Erythroblast (primary cell): Measurements from ENCODE around the gene ICAM2.

Experiments used
- DNase-seq, 2 experiments: peaks; one replicate each; lab custom pipeline; 2025; lab: John Stamatoyannopoulos, UW
- GATA1 ChIP-seq: IDR thresholded peaks from 2 replicates; pipeline ENCODE4 v1.6.1; 2011; ENCODE audit warnings: low read depth, mild to moderate bottlenecking, control low read depth, low read length, moderate library complexity
- POLR2A ChIP-seq: IDR thresholded peaks from 2 replicates; pipeline ENCODE4 v1.6.1; 2011; ENCODE audit warnings: mild to moderate bottlenecking, low read length

Gene ICAM2

DNA sequence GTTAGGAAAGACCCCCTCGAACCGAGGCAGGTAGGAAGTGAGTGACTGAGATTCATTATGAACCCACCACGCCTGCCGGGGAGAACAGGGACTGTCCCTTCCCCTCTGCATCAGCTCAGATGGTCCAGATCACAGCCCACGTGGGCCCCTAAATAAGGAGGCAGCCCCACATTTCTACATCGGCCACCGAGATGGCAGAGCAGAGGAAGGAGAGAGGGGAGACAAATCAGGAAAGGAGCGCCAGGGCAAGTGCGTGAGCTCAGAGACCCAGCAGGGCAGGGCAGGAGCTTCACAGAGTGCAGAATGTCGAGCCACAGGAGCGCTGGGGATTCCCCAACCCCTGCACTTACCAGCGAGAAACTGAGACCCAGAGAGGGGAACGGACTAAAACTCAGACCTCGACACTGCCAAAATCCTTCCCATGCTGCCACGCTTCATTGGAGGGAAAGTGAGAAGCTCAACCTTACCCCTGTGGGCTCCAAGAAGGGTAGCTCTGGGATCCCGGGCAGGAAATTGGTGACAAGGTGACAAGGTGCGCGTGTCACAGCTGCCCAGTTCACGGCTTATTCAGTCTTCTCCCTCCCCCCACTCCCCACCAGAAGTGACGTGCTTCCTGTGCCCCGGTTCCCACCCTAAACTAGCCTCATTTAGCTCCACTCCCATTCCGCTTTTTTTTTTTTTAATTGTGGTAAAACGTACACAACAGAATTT lies at the start of gene ICAM2:
TSS of gene ICAM2 (minus strand) at position 578 of the 711 bp plus-strand sequence. CDS start 13,942 bp downstream, outside the sequence.
- TF ChIP-seq POLR2A (peak; percentile 88), GATA1 (no peak)
- peak; percentile 63 to 72 for DNase-seq

DNA sequence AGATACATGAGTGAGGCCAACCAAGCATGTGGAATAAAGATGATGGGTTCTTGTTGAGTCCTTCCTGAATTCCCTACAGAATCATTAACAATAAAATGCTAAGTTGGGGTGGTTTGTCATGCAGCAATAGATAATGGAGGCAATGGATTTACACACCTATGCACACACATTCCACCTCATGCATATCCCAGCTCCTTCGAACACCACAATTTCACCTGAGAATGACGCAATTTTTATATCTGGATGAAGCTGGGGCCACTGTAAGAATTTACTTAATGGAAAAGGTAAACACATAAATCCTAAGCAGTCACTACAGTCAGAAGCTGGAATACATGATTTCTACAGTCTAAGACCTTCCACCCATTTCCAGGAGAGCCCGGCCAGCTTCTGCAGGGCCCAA lies 49.8 kb upstream of the ICAM2 start:
- no peak for DNase-seq
- TF ChIP-seq POLR2A (no peak), GATA1 (no peak)

DNA sequence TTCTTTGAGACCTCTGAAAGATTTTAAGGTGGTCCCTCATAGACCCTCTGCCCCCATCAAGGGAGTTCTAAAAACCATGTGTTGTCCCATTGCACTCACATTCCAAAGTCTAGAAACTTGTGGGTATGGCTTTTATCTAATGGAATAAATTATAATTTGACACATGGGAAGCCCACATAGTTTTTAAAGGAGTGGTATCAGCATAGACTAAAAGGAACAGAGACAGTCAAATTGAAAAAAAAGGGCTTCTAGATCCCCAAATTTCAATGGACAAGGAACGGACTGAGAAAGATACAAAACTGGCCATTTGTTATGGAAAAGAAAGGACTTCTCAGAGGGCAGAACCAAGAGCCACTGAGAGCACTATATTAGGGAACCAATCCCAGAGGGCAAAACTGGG lies 48.7 kb upstream of the ICAM2 start:
- DNase-seq: no peak
- TF ChIP-seq GATA1 (no peak), POLR2A (no peak)

DNA sequence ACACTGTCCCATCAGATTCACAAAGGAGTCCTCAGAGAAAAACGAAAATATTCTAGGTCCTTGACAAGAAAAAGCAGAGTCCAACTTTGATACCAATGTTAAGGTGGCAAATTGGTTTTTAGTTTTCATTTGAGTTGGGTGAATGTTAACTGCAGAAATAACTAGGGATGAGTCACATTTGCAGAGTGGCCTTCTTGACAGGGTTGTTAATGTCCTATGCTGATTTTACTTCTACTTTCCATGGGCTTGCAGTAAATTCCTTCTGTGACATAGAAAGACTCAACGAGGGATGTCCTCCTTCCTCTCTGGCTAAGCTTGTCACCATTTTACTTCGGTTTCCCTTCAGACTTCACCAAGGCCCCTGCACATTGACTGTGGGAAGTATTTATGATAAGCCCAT lies 47.2 kb upstream of the ICAM2 start:
- TF ChIP-seq POLR2A (no peak), GATA1 (no peak)
- no peak for DNase-seq

DNA sequence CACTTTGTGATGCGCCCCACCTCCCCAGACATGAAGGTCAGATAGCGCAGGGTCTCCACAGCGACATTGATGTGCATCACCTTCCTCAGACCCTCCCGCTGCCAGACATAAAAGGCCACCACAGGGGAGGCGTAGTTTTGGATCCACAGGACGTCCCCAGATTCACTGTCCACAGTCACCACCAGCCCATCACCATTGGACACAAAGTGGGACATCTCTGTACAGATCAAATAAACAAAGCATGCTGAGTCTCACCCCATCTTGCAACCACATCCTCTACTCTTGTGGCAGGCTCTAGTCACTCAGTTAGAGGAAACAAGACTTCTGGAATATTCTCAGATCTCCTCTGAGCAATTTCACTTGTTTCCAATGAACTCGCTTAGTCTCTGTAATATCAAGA lies 46.3 kb upstream of the ICAM2 start:
- no peak for DNase-seq
- TF ChIP-seq GATA1 (no peak), POLR2A (no peak)

DNA sequence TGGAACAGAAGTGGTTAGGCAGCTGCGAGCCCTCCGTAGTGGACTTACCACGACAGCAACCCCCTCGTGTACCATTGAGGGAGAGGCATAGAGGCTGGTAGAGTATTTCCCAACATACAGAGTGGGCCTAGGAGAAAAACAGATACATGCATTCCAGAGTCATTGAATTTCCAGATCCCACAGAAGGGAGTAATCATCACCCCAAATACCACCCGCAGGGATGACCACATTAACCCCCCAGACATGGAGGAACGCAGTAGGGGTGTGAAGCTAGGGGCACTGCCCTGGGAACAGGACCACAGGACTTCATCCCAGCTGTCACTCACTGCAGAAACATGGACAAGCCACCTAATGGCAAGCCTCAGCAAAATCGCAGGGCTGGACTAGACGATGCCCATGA lies 44.7 kb upstream of the ICAM2 start:
- DNase-seq: no peak
- no peak for TF ChIP-seq POLR2A
- TF ChIP-seq GATA1: no peak

DNA sequence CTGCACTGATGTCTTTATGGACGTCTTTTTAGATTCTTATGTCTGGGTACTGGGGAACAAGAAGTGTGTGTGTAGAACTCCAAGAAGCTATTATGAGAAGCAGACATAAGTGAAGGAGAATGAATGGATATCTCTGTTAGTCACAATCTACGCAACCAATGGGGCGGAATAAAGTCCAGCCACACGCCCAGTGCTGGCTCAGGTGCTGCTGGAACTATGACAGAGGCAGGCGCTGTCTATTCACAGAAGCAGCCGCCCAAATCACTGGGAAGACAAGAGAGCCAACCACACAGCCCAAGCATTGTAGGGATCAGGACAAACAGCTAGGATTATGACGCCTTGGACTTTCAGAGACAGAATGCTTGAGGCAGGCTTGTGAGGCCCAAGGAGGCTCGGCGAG lies 43.9 kb upstream of the ICAM2 start:
- no peak for DNase-seq
- TF ChIP-seq GATA1 (no peak), POLR2A (no peak)

DNA sequence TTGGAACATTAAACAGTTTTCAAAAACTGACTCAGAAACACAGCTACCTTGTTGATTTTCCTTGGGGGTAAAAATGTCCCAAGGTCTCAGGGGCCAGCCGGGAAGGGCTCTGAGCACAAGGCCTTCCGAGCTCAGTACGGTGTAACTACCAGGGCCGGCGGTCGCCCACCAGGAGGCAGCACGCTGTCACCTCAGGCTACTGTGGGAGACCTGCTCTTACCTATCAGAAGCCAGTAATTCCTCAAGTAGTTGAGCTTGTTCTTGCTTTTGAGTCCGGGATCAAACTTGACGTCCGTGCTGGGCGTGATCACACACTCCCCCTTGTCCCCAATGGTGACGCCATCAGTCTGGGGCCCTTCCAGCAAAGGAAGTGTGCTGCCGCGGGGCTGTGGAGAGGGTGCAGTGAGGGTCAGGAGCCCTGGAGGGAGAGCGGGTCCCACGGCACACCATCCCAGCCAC lies 43.4 kb upstream of the ICAM2 start:
- DNase-seq: peak; percentile 58 to 79
- TF ChIP-seq POLR2A: no peak
- no peak for TF ChIP-seq GATA1

DNA sequence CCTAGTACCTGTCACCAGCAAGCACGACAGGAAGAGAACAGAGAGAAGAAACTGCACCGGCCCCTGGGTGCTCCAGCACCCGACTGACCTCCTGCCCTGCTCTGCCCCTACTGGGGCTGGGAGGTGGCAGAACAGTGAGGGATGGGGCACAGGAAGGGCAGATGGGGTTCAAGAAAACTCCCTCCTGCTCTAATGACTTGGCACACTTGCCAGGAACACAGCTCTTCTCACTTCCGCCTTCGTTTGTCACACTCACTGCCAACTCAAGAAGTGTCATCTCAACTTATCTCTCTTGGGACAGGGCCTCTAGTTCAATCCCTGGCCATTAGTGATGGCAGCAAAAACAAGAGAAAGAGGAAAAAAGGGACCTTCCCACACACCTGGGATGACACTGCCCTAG lies 42.7 kb upstream of the ICAM2 start:
- DNase-seq: no peak
- no peak for TF ChIP-seq POLR2A
- no peak for TF ChIP-seq GATA1

DNA sequence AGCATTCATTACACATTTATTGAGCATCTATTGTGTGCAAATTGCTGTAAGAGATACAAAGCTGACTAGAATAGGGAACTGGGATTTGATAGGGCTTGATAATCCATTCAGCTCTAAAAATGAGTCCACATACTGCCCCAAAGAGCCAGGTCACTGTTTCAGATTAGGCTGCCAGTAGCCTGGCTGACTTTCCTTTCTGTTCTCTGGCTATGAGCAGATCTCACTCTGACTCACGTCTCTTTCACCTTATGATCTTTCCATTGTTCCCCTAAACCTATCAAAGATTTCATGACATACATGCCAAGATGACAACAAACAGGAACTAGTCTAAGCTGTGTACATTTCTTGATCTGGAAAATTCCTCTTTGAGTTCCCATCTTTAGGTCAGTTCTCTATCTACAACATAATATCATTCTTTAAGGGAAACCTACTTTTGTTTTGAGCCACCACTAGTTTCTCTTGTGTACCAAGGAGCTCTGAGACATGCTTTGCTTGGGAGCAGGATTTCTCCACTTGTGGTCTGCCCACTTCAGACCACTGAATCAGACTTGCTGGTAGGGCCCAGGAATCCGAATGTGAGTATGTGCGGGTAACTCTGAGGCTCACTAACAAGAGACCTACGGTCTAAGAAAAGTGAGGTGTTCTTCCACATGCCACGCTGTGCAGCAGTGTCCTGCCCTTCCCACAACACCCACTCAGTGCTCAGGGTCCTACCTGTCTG lies 40.9 kb upstream of the ICAM2 start:
- TF ChIP-seq GATA1 (no peak), POLR2A (no peak)
- no peak for DNase-seq

DNA sequence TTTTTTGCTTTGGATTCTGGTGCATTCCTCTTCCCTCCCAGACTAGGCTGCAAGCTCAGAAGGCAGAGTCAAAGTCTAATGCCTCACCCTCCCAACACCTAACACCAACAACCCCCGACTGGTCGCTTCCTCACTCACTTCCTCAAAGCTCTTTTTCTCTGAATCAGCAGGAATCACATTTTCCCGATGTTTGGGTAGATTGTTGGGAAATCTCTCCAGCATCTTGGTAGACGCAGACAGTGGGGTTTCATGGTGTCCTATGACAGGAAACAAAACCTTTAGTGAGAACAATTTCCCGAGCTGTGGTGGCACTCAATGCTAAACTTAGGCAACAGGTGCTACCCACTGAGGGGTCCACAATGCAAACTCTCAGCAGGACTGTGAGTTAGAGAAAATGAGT lies 39.9 kb upstream of the ICAM2 start:
- no peak for DNase-seq
- TF ChIP-seq POLR2A (no peak), GATA1 (no peak)

DNA sequence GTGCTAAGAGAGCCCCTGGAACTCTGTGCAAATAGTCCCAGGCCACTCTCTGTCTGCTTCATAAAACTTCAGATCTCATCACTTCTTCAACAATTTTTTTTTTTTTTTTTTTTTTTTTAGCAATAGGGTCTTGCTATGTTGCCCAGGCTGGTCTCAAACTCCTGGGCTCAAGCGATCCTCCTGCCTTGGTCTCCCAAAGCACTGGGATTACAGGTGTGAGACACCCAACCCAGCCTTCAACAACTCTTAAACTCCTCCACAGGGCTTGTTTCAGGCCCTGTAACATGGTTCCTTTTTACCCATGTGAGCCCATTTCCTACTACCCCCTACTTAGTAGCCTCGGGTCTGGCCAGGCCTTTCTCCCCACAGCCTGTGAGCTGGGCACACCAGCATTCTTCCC lies 39.3 kb upstream of the ICAM2 start:
- no peak for DNase-seq
- TF ChIP-seq POLR2A: no peak
- no peak for TF ChIP-seq GATA1

DNA sequence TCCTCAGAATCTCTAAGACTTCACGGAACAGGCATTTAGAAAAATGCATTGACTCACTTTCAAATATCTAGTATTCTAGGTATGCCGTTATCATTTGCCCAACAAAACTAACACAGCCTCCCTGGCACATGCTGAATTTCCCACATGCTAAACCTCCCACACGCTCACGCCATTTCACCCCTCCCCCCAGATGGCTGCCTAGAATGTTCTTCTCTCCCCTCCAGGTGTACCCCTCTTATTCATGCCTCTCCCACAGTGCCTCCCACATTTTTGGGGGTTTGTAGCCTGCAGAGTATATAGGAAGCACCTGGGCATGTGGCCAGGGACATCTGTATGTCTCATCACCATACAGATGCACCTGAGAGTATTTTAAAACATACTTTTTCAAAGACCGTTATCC lies 38.2 kb upstream of the ICAM2 start:
- no peak for DNase-seq
- TF ChIP-seq GATA1 (no peak), POLR2A (no peak)

DNA sequence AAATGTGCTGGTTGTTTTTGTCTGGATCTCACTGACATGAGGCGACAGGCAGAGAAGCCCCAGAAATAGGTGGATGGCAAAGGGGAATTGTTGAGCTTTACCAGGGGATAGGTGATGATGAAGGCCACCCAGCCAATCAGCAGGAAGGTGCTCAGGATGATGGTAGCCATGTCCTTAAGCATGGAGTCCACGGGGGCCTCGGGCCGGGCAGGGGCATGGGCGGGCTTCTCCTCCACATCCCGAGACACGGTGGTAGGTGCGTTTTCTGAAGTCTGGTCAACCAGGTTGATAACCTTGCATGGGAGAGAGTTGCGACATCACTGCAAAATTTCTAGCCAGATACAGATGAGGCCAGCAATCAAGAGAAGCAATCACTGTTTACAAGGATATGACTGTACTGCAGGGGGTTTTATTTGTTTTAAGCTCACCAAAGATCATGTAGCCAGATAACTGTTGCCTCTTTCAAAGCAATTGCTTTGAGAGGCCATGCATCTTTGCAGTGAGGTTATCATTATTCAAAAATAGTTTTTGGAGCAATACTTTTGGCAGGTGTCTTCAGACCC lies 37.3 kb upstream of the ICAM2 start:
- no peak for DNase-seq
- no peak for TF ChIP-seq GATA1
